Neuronal stem cell (in vitro differentiated cells): Measurements from ENCODE around the gene DESI2.
"Not testable (repeated sequence)": the region's sequence is repeated elsewhere in the genome, so short reads cannot be mapped to it uniquely, and the experiment has no call there.

Experiments
- DNase-seq: peaks from one replicate; pipeline ENCODE4 v3.0.0-alpha.2; 2013; ENCODE audit warnings: low spot score
- H2AFZ ChIP-seq: one replicate; pipeline ENCODE4 v1.6.1; 2013; ENCODE audit warnings: mild to moderate bottlenecking, low read length, inconsistent platforms
- H2AK5ac ChIP-seq: 2 replicates; pipeline ENCODE4 v1.6.1; 2013; ENCODE audit warnings: low read depth, mild to moderate bottlenecking, inconsistent platforms, low read length, moderate library complexity, mixed read lengths
- H2BK120ac ChIP-seq: 2 replicates; pipeline ENCODE4 v1.6.1; 2013; ENCODE audit warnings: low read depth, mild to moderate bottlenecking, inconsistent platforms, low read length, moderate library complexity, mixed read lengths
- H2BK12ac ChIP-seq: one replicate; pipeline ENCODE4 v1.6.1; 2013; ENCODE audit warnings: low read length, inconsistent platforms
- H2BK15ac ChIP-seq: 2 replicates; pipeline ENCODE4 v1.6.1; 2013; ENCODE audit warnings: mild to moderate bottlenecking, low read length, inconsistent platforms, mixed read lengths
- H2BK5ac ChIP-seq: one replicate; pipeline ENCODE4 v1.6.1; 2013; ENCODE audit warnings: inconsistent platforms, mild to moderate bottlenecking, low read length, moderate library complexity
- H3K14ac ChIP-seq: one replicate; pipeline ENCODE4 v1.6.1; 2013; ENCODE audit warnings: low read length, inconsistent platforms
- H3K18ac ChIP-seq: 2 replicates; pipeline ENCODE4 v1.6.1; 2013; ENCODE audit warnings: low read length, inconsistent platforms
- H3K23ac ChIP-seq: 2 replicates; pipeline ENCODE4 v1.6.1; 2013; ENCODE audit warnings: low read depth, mild to moderate bottlenecking, mixed read lengths, low read length, inconsistent platforms; ENCODE audit not compliant: poor library complexity
- H3K27ac ChIP-seq: replicated peaks from 3 replicates; pipeline ENCODE4 v1.5.1; 2013; ENCODE audit warnings: low read length, inconsistent platforms
- H3K27me3 ChIP-seq, 3 experiments: 2 replicates each; pipeline ENCODE4 v1.6.1; 2013; ENCODE audit warnings: low read length in 3 of 3, mild to moderate bottlenecking in 2 of 3, inconsistent platforms in 1 of 3, low read depth in 1 of 3, mixed read lengths in 1 of 3, moderate library complexity in 1 of 3; ENCODE audit not compliant: control insufficient read depth in 3 of 3, insufficient read depth in 3 of 3
- H3K36me3 ChIP-seq, 2 donors: replicated peaks in 1 of 2; 2 replicates each; pipeline ENCODE4 v1.6.1; 2013; ENCODE audit warnings: low read length in 2 of 2; ENCODE audit not compliant: control insufficient read depth in 2 of 2, insufficient read depth in 2 of 2
- H3K4ac ChIP-seq: 2 replicates; pipeline ENCODE4 v1.6.1; 2013; ENCODE audit warnings: inconsistent platforms, mild to moderate bottlenecking, low read length, moderate library complexity
- H3K4me1 ChIP-seq, 2 donors: 1 replicate in 1 of 2; 2 replicates in 1 of 2; pipeline ENCODE4 v1.6.1; 2013; ENCODE audit warnings: low read length in 2 of 2, low read depth in 1 of 2; ENCODE audit not compliant: control insufficient read depth in 2 of 2, insufficient read depth in 1 of 2
- H3K4me2 ChIP-seq: one replicate; pipeline ENCODE4 v1.6.1; 2013; ENCODE audit warnings: mild to moderate bottlenecking, low read length, inconsistent platforms; ENCODE audit not compliant: insufficient read depth, poor library complexity, severe bottlenecking
- H3K4me3 ChIP-seq, 2 donors: 2 replicates each; pipeline ENCODE4 v1.5.1; 2013; ENCODE audit warnings: low read length in 2 of 2, mild to moderate bottlenecking in 2 of 2, inconsistent platforms in 1 of 2, moderate library complexity in 1 of 2
- H3K79me1 ChIP-seq: one replicate; pipeline ENCODE4 v1.6.1; 2013; ENCODE audit warnings: low read depth, mild to moderate bottlenecking, inconsistent platforms, low read length, moderate library complexity
- H3K9ac ChIP-seq: one replicate; pipeline ENCODE4 v1.6.1; 2013; ENCODE audit warnings: mild to moderate bottlenecking, low read depth, low read length, inconsistent platforms; ENCODE audit not compliant: poor library complexity
- H3K9me3 ChIP-seq, 2 donors: replicated peaks in 1 of 2; 2 replicates each; pipeline versions ENCODE3 to v1.6.1; 2013; ENCODE audit warnings: low read length in 2 of 2, mild to moderate bottlenecking in 2 of 2, inconsistent platforms in 1 of 2, low read depth in 1 of 2, mixed read lengths in 1 of 2, moderate library complexity in 1 of 2; ENCODE audit not compliant: control insufficient read depth in 2 of 2, insufficient read depth in 1 of 2
- H4K8ac ChIP-seq: one replicate; pipeline ENCODE4 v1.6.1; 2013; ENCODE audit warnings: low read depth, mild to moderate bottlenecking, inconsistent platforms, low read length, moderate library complexity
- H4K91ac ChIP-seq: one replicate; pipeline ENCODE4 v1.6.1; 2013; ENCODE audit warnings: low read length, low read depth, mild to moderate bottlenecking, inconsistent platforms; ENCODE audit not compliant: poor library complexity
- WGBS, 2 donors: extraction: QIAGEN DNeasy Blood & Tissue Kit; methylation state at CpG; one replicate each; pipeline ENCODE4 v1.1.7; 2013; ENCODE audit warnings: missing lambda C conversion rate in 2 of 2, mixed read lengths in 1 of 2; ENCODE audit not compliant: insufficient read length in 2 of 2, insufficient replicate concordance in 1 of 2; ENCODE audit errors: extremely low coverage in 2 of 2; 5-methylcytosine and 5-hydroxymethylcytosine counted together

The DESI2 gene

DNA sequence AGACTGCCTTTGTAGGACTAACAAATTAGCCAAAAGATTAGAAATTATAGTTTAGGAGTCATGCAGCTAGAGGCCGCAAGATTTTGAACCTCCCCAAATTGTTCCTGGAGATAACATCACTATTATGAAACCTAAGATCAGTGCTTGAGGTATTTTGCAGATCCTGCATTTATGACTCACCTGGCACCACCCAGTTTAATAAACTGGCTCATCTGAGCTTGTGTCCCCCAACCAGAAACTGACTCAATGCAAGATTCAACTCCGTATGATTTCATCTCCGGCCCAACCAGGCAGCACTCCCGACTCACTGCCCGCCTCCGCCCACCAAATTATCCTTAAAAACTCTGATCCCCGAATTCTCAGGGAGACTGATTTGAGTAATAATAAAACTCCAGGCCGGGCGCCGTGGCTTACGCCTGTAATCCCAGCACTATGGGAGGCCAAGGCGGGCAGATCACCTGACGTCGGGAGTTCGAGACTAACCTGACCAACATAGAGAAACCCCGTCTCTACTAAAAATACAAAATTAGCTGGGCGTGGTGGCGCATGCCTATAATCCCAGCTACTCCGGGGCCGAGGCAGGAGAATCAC, 87.2 kb downstream of the DESI2 start:
- H3K4me3 ChIP-seq, H2AK5ac ChIP-seq, H2BK15ac ChIP-seq, H3K27ac ChIP-seq, H4K8ac ChIP-seq, DNase-seq, H3K4me1 ChIP-seq, H4K91ac ChIP-seq, H3K79me1 ChIP-seq, H3K18ac ChIP-seq, H2BK120ac ChIP-seq, H2BK5ac ChIP-seq, H3K27me3 ChIP-seq, H2BK12ac ChIP-seq, H3K4ac ChIP-seq, H3K23ac ChIP-seq, H3K14ac ChIP-seq, H3K36me3 ChIP-seq, H3K4me2 ChIP-seq, H3K9ac ChIP-seq: not testable (repeated sequence)
- H3K9me3 ChIP-seq = peaks cover 5 to 13% of the 10 kb centered on the region in 2 donors
- peak overlapping the region; percentile 29 for H2AFZ ChIP-seq
- no CpG with 5 or more reads among the region's 20 CpGs for WGBS, 2 donors

DNA sequence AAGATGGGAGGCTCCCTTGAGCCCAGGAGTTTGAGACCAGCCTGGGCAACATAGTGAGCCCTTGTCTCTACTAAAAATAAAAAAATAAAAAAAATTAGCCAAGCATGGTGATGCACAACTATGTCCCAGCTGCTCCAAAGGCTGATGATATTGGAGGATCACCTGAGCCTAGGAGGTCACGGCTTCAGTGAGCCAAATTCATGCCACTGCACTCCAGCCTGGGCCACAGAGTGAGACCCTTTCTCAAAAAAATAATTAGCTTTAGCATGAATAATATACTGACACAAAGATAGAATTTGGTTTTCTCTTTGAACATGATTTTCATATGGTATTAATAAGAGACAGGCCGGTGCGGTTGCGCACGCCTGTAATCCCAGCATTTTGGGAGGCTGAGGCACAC, 88.8 kb downstream of the DESI2 start:
- Histone ChIP-seq H2BK15ac (no peak overlapping the region), H3K9me3 (no peaks in the 10 kb centered on the region), H3K4me2 (no peak overlapping the region), H2AK5ac (no peak overlapping the region), H3K79me1 (no peaks in the 10 kb centered on the region), H2BK120ac (no peak overlapping the region), H2BK12ac (no peak overlapping the region), H3K27me3 (no peaks in the 10 kb centered on the region), H4K91ac (no peak overlapping the region), H3K23ac (no peak overlapping the region), H3K9ac (no peak overlapping the region), H3K27ac (no peak overlapping the region), H3K14ac (no peak overlapping the region), H3K36me3 (no peaks in the 10 kb centered on the region), H2AFZ (no peak overlapping the region), H2BK5ac (no peak overlapping the region), H3K4me1 (peaks cover 0 to 2% of the 10 kb centered on the region in 2 donors), H4K8ac (no peak overlapping the region), H3K4ac (no peak overlapping the region), H3K18ac (no peak overlapping the region), H3K4me3 (no peak overlapping the region)
- DNase-seq = no peak
- no CpG with 5 or more reads among the region's 5 CpGs for WGBS, 2 donors

DNA sequence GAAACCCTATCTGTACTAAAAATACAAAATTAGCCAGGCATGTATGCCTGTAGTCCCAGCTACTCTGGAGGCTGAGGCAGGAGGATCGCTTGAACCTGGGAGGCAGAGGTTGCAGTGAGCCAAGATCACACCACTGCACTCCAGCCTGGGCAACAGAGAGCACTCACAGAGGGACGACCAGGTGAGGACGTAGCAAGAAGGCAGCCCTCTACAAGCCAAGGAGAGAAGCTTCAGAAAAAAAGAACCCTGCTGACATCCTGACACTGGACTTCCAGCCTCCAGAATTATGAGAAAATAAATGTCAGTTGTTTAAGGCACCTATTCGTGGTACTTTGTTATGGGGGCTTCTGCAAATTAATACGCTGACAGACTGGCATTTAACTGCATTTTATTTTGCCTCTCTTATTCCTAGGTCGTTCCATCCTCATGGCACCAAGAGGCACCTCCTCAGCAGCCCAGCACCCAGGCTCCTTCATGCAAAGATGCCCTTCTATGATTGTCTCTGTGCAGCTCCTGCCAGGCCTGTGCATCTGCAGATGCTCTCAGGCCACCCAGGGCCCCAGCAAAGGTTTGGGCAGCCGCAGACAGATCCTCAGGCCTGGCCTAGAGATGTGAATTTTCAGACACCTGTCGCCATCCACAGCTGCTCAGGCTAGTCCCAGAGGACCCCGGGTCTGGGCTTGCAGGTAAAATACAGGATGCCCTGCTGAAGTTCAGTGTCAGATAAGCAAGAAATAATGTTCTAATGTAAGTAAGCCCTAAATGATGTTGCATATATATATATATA, 96.5 kb downstream of the DESI2 start:
- Histone ChIP-seq H2AK5ac (no peak overlapping the region), H3K27me3 (no peaks in the 10 kb centered on the region), H2AFZ (no peak overlapping the region), H3K4me3 (no peak overlapping the region), H3K4ac (no peak overlapping the region), H4K91ac (no peak overlapping the region), H2BK120ac (no peak overlapping the region), H3K36me3 (no peaks in the 10 kb centered on the region), H3K4me1 (peaks cover 0 to 2% of the 10 kb centered on the region in 2 donors), H3K14ac (no peak overlapping the region), H3K18ac (no peak overlapping the region), H3K27ac (no peak overlapping the region), H2BK15ac (no peak overlapping the region), H4K8ac (no peak overlapping the region), H3K4me2 (no peak overlapping the region), H2BK12ac (no peak overlapping the region), H3K9me3 (no peaks in the 10 kb centered on the region), H3K79me1 (no peaks in the 10 kb centered on the region), H3K23ac (no peak overlapping the region), H2BK5ac (no peak overlapping the region), H3K9ac (no peak overlapping the region)
- no CpG with 5 or more reads among the region's 9 CpGs for WGBS, 2 donors
- no peak for DNase-seq

DNA sequence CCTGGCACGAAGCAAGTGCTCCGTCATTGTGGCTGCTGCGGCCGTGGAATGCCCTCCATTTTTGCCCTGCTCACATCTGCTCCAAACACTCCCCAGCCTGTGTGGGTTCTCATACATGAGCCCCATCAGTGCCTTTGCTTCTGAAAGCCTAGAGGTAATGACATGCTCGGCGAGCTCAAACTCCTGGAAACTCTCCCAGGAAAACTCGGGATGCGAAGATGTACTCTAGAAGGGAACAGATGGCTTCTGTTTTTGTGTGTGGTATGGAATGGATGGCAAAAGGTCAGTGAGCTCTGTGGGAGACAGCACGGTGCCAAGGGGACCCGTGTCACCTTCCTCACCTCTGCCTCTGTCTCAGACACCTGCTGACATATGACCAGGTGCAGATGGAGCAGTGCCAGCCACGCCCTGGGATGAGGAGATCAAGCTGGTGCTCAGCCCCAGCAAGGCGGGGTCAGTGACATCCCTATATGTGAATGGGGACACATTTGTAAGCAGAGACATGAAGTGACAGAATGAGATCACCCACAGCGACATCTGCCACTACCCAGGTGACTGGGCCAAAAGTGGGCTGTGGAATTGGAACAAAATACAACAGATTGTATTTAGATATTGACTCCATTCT, 98.5 kb downstream of the DESI2 start:
- Histone ChIP-seq H2BK15ac (no peak overlapping the region), H3K23ac (no peak overlapping the region), H2BK12ac (no peak overlapping the region), H3K14ac (peak overlapping the region; percentile 86), H3K79me1 (no peaks in the 10 kb centered on the region), H2AFZ (no peak overlapping the region), H3K9ac (no peak overlapping the region), H3K4me2 (no peak overlapping the region), H3K4me3 (no peak overlapping the region), H3K4me1 (no peaks in the 10 kb centered on the region), H3K36me3 (no peaks in the 10 kb centered on the region), H3K27me3 (no peaks in the 10 kb centered on the region), H2AK5ac (no peak overlapping the region), H2BK5ac (no peak overlapping the region), H3K4ac (no peak overlapping the region), H2BK120ac (no peak overlapping the region), H4K8ac (no peak overlapping the region), H3K9me3 (no peaks in the 10 kb centered on the region), H3K18ac (no peak overlapping the region), H4K91ac (no peak overlapping the region), H3K27ac (no peak overlapping the region)
- no CpG with 5 or more reads among the region's 13 CpGs for WGBS, 2 donors
- DNase-seq = no peak
